Nephron progenitor cell (in vitro differentiated cells): ENCODE data around the gene HIVEP3.

Experiments used
- DNase-seq: peaks from one replicate; pipeline ENCODE4 v3.0.0; 2021
- H3K27ac Mint-ChIP-seq: 2 replicates; pipeline ENCODE4 v1.8.0; 2021; ENCODE audit warnings: mild to moderate bottlenecking, moderate library complexity, mixed read lengths
- H3K27me3 Mint-ChIP-seq: 2 replicates; pipeline ENCODE4 v1.8.0; 2021; ENCODE audit warnings: mild to moderate bottlenecking, low read depth, mixed read lengths; ENCODE audit not compliant: poor library complexity
- H3K36me3 Mint-ChIP-seq: 2 replicates; pipeline ENCODE4 v1.8.0; 2021; ENCODE audit warnings: low read depth, mixed read lengths
- H3K4me1 Mint-ChIP-seq: 2 replicates; pipeline ENCODE4 v1.8.0; 2021; ENCODE audit warnings: mixed read lengths
- H3K4me3 Mint-ChIP-seq: 2 replicates; pipeline ENCODE4 v1.8.0; 2021; ENCODE audit warnings: mild to moderate bottlenecking, moderate library complexity, mixed read lengths
- H3K9me3 Mint-ChIP-seq: 2 replicates; pipeline ENCODE4 v1.8.0; 2021; ENCODE audit warnings: mild to moderate bottlenecking, moderate library complexity, mixed read lengths
- TF ChIP-seq, protein P1 (sequence below): fragments of 200-600 bp; sonication (generic); IDR thresholded peaks from 2 replicates; pipeline ENCODE4 v1.5.0; 2021; ENCODE audit warnings: antibody characterized with exemption

HIVEP3 gene

DNA sequence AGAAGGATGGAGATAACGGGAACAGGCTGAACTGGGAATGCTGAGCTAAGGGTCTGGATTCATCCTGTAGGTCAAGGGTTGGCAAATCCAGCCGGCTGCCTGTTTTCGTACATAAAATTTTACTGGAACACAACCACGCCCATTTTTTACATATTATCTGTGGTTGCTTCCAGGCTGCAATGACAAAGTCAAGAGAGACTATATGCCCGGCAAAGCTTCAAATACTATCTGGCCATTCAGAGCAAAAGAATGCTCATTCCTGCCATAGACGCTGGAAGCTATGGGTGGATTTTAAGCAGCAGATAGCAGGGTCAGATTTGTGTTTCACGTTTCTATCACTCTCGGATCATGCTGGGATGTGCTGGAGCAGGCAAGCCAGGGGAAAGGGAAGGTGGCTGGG lies 296.3 kb downstream of the HIVEP3 start:
- Mint-ChIP-seq H3K9me3 (no peaks in the 10 kb centered on the region), H3K4me1 (peaks cover 41% of the 10 kb centered on the region), H3K36me3 (no peaks in the 10 kb centered on the region), H3K27me3 (no peaks in the 10 kb centered on the region), H3K4me3 (no peak overlapping the region), H3K27ac (peak overlapping the region; percentile 7)
- TF ChIP-seq, protein P1, sequence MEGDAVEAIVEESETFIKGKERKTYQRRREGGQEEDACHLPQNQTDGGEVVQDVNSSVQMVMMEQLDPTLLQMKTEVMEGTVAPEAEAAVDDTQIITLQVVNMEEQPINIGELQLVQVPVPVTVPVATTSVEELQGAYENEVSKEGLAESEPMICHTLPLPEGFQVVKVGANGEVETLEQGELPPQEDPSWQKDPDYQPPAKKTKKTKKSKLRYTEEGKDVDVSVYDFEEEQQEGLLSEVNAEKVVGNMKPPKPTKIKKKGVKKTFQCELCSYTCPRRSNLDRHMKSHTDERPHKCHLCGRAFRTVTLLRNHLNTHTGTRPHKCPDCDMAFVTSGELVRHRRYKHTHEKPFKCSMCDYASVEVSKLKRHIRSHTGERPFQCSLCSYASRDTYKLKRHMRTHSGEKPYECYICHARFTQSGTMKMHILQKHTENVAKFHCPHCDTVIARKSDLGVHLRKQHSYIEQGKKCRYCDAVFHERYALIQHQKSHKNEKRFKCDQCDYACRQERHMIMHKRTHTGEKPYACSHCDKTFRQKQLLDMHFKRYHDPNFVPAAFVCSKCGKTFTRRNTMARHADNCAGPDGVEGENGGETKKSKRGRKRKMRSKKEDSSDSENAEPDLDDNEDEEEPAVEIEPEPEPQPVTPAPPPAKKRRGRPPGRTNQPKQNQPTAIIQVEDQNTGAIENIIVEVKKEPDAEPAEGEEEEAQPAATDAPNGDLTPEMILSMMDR: no peak
- no peak for DNase-seq

DNA sequence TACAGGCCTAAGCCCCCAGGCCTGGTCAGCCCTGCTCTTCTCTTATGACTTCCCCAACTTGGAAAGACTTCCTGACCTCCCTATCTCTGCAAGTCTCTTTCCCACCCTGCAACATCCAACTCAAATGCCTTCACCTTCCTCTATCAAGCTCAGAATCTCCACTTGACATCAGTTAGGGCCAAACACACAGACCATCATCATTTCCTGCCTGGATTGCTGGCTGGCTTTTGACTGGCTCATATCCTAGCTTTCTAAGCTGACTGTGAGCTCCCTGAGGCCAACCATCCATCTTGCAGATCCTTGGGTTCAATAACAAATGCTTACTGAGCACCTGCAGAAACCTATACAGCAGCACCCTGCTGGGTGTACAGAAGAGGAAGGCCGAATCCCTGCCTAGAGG lies 296.9 kb downstream of the HIVEP3 start:
- Mint-ChIP-seq H3K9me3 (no peaks in the 10 kb centered on the region), H3K27ac (no peak overlapping the region), H3K4me3 (no peak overlapping the region), H3K4me1 (peaks cover 41% of the 10 kb centered on the region), H3K27me3 (no peaks in the 10 kb centered on the region), H3K36me3 (no peaks in the 10 kb centered on the region)
- TF ChIP-seq, protein P1: no peak
- no peak for DNase-seq

DNA sequence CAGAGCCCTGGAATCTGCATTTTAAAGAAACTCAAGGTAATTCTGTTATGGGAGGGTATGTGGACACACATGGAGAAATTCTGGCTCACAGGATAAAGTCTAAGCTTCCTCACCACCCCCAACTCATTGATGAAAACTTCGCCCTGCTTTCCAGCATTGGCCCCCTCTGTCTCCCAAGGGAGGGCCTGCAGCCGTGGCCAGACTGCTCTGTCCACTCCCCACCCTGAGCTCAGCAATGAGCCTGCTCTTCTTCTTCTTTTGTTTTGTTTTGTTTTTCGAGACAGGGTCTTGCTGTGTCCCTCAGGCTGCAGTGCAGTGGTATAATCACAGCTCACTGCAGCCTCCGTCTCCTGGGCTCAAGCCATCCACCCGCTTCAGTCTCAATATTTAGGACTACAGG lies 297.5 kb downstream of the HIVEP3 start:
- Mint-ChIP-seq H3K27ac (no peak overlapping the region), H3K4me3 (no peak overlapping the region), H3K4me1 (peaks cover 37% of the 10 kb centered on the region), H3K27me3 (no peaks in the 10 kb centered on the region), H3K36me3 (no peaks in the 10 kb centered on the region), H3K9me3 (no peaks in the 10 kb centered on the region)
- TF ChIP-seq, protein P1: no peak
- no peak for DNase-seq

DNA sequence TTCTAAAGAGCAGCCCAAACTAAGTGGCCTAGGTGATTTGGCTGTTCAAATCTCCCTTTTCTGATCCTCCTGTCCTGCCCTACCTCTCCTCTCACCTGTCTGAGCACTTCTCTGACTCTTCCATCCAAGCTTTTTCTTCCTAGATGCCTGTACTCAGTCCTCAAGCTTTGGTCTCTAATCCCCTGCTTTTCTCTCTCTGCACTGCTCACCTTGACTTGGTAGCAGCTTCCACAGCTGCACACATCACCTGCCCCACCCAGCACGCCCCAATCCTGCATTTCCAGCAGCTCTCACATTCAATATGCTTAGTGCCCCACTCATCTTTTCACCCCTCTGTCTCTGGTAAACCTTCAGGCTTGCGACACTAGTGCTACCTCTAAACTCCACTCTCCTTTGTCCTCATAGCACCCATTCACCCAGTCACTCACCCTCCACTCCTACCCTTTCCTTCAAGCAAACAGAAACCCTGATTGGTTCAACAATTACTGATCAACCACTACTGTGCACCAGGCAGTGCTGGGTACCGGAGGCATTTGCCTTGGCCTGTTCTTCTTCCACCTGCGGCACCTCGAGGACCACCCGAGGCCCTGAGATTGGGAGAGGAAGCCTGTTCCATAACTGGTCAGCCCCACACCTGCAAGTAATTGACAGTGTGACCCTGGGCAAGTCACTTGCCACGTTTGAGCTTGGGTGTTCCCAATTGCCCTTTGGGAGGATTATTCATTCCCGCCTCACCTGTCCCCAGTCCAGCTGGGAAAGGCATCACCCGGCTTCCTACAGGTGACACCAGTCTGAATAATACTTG lies 298.2 kb downstream of the HIVEP3 start:
- Mint-ChIP-seq H3K4me1 (peaks cover 32% of the 10 kb centered on the region), H3K4me3 (no peak overlapping the region), H3K27ac (no peak overlapping the region), H3K36me3 (no peaks in the 10 kb centered on the region), H3K27me3 (no peaks in the 10 kb centered on the region), H3K9me3 (no peaks in the 10 kb centered on the region)
- DNase-seq: no peak
- TF ChIP-seq, protein P1: no peak

DNA sequence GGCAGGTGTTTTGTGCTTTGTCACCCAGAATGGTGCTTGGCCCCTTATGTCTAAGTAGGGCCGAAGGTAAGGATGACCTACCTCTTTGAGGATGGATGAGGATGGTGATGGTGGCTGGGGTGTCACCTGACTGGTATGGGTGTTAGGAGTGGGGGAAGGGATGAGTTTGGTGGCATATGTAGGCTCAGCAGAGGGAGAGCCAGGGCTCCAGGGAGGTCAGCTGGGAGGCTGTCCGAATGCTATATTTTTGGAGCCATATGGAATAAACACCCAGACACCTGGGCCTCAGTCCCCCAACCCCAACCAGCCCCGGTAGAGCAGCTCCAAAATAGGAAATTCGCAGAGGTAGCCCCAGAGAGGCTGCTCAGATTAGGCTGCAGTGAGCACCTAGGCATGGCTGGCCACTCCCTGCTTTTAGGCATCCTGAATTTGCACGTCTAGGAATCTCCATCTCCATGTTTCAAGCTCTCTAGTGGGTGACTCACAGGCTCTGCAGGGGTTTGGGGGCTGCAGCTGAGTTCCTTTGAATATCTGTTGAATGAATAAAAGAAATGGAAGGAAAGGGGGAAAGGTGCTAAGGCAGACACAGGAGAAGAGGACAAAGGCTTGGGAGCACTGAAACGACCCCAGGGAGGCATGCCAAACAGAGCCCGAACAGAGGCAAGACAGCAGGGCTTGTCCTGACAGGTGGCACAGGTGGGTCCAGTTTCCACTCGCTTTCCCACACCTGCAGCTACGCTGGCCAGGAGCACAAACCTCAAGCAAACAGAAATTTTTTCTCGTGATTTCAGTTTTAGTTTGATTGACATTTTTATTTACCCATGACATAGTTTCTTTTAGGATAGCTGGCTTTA lies 299.0 kb downstream of the HIVEP3 start:
- H3K4me3 Mint-ChIP-seq: no peak overlapping the region
- peaks cover 3% of the 10 kb centered on the region for H3K27me3 Mint-ChIP-seq
- H3K9me3 Mint-ChIP-seq: no peaks in the 10 kb centered on the region
- peak overlapping the region; percentile 84 for H3K27ac Mint-ChIP-seq
- H3K4me1 Mint-ChIP-seq: peaks cover 32% of the 10 kb centered on the region
- DNase-seq: no peak
- TF ChIP-seq, protein P1: no peak
- no peaks in the 10 kb centered on the region for H3K36me3 Mint-ChIP-seq
